GM19438 (cell line): Measurements from ENCODE around the gene ACP5.
"Not testable (repeated sequence)": the region's sequence is repeated elsewhere in the genome, so short reads cannot be mapped to it uniquely, and the experiment has no call there.

Experiments
- ATAC-seq: cut with Tn5 transposase; IDR thresholded peaks from one replicate; pipeline ENCODE4 v1.9.1; 2021; ENCODE audit warnings: low read depth; ENCODE audit not compliant: unreplicated experiment

Gene ACP5

DNA sequence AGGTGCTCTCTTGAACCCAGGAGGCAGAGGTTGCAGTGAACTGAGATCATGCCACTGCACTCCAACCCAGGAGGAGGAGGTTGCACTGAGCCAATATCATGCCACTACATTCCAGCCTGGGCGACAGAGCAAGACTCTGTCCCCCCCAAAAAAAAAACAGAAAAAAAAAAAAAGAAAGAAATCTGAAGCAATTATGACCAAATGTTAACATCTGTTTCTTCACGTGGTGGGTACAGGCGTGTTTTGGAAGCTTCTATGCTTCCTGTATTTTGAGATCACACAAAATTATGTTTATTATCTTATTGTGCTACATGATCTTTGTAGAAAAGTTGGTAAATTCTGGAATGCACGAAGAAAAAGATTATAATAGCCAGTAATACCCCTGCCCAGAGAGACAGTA, 2.7 kb upstream of the ACP5 start:
- no peak for ATAC-seq

DNA sequence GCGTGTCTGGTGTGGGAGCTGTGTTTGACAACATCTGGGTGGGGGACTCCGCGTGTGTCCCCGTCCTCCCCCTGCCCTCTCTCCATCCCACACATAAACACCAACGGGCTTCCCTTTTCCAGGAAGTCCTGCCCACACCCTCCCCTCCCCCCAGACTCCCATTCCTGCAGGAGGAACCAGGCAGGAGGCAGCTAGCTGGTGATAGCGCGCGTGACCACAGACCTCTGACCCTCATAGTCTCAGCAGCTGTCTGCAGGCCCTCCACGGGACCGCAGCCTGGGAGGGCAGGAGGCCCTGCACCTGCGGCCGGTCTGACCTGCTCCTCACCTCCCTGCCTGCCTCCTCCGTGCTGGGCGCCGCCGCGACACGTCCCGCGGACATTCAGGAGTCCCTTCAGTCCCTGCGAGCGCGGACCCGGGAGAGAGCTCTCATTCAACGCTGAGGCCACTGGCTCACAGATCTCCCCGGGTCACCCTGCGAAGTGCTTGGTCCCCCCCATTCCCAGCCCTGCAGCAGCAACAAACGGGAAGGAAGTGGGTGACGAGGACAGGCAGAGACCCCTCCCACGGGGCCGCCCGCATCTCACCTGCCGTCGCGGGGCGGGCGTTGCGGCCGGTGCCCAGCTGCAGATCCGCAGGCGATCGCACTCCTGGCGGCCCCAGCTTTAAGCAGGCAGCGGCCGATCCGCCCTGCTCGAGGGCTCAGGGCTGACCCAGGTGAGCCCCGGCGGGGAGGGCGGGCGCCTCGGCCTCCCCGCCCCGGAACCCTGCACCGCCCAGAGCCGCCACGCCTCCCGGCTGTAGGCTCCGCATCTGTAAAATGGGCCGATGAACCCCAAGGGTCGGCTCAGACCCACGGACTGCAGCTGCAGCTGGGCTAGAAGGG, 1.1 kb upstream of the ACP5 start:
- ATAC-seq, result no peak

DNA sequence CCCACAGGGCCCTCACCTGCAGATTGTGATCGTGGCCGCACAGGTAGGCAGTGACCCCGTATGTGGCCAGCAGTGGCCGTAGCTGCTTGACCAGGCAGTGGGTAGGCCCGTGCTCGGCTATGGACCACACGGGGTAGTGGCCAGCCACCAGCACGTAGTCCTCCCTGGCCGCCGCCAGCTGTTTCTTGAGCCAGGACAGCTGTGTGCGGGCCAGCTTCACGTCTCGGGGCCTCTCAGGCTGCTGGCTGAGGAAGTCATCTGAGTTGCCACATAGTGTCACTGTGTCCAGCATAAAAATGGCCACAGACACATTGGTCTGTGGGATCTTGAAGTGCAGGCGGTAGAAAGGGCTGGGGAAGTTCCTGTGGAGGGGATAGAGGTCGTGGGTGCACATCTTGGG, 1.2 kb downstream of the ACP5 start:
- ATAC-seq, result no peak

DNA sequence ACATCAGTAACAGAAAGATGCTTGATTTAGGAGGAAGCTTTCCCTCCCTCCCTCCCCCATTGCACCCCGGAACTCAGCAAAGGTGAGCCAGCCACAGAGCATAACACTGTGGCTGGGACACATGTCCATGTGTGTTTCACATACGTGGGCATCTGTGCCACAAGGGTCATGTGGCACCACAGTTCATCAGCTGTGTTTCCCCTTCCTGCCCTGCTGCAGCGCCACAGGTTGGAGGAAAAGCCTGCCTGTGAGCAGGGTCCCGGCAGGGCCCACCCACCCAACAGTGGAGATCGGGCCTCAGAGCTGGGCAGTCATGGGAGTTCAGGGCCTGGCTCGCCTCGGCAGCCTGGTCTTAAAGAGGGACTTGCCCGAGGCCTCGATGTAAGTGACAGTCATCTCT, 2.8 kb downstream of the ACP5 start:
- no peak for ATAC-seq

DNA sequence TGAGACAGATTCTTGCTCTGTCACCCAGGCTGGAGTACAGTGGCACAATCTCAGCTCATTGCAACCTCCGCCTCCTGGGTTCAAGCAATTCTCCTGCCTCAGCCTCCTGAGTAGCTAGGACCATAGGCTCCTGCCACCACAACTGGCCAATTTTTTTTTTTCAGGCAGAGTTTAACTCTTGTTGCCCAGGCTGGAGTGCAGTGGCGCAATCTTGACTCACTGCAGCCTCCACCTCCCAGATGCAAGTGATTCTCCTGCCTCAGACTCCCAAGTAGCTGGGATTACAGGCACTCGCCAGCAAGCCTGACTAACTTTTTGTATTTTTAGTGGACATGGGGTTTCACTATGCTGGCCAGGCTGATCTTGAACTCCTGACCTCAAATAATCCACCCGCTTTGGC, 3.7 kb downstream of the ACP5 start:
- not testable (repeated sequence) for ATAC-seq

DNA sequence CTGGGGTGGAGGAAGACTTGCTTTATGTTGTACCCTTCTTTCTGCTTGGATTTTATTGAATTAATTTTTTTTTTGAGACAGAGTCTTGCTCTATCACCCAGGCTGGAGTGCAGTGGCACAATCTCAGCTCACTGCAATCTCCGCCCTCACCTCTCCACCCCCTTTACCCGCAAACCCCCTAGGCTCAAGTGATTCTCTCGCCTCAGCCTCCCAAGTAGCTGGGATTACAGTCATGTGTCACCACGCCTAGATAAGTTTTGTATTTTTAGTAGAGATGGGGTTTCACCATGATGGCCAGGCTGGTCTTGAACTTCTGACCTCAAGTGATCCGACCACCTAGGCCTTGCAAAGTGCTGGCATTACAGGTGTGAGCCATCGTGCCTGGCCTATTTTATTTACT, 4.1 kb downstream of the ACP5 start:
- ATAC-seq, result not testable (repeated sequence)

DNA sequence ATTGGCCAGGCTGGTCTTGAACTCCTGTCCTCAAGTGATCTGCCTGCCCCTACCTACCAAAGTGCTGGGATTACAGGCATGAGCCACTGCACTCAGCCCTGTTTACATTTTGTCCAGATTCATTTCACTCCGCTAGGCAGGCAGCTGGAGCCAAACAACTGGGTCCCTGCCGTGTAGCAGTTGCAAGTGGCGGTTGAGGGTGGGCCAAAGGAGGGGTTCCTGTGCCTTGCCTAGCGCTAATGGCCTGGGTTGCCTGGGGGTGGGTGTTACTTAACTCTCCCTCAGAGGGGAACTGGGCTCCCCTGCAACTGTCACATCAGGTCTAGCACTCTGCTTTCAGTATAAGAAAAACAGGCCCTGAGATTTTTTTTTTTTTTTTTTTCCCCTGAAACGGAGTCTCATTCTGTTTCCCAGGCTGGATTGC, 7.4 kb downstream of the ACP5 start:
- ATAC-seq, result no peak

DNA sequence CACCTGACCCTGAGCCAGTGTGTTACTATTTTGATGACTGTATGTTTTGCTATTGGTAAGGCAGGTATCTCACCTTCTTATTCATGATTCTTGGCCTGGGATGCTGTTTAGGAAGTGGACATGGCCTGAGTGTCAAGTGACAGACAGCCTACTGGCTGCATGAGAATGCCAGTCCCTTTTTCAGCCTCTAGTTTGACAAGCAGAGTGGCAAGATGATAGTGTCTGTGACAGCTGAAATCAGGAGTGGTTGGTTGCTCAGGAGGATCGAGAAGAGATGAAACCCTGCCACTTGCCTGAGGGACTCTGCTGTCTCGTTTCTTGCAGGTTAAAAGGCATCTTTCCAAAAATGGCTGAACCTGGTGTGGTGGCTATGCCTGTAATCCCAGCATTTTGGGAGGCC, 11.3 kb downstream of the ACP5 start:
- ATAC-seq, result no peak

DNA sequence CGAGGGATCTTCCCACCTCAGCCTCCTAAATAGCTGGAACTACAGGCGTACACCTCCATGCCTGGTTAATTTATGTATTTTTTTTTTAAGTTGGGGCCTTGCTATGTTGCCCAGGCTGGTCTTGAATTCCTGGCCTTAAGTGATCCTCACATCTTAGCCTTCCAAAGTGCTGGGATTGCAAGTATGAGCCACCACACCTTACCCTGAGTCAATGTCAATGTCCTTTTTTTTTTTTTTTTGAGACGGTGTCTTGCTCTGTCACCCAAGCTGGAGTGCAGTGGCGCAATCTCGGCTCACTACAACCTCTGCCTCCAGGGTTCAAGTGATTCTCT, 11.8 kb downstream of the ACP5 start:
- not testable (repeated sequence) for ATAC-seq

DNA sequence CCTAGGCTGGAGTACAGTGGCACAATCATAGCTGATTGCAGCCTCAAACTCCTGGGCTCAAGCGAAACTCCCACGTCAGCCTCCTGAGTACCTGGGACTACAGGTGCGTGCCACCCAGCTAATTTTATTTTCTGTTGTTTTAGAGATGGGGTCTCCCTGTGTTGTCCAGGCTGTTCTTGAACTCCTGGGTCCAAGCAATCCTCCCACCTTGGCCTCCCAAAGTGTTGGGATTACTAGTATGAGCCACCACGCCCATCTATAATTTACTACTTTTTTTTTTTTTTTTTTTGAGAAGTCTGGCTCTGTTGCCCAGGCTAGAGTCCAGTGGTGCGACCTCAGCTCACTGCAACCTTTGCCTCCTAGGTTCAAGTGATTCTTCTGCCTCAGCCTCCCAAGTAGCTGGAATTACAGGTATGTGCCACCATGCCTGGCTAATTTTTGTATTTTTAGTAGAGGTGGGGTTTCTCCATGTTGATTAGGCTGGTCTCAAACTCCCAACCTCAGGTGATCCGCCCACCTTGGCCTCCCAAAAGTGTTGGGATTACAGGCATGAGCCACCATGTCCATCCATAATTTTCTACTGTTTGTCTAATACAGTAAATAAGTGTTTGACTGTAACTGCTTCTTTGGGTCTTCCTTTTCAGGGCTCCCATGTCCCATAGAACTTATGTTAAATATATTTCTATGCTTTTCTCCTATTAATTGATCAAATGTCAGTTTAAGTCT, 13.2 kb downstream of the ACP5 start:
- not testable (repeated sequence) for ATAC-seq

DNA sequence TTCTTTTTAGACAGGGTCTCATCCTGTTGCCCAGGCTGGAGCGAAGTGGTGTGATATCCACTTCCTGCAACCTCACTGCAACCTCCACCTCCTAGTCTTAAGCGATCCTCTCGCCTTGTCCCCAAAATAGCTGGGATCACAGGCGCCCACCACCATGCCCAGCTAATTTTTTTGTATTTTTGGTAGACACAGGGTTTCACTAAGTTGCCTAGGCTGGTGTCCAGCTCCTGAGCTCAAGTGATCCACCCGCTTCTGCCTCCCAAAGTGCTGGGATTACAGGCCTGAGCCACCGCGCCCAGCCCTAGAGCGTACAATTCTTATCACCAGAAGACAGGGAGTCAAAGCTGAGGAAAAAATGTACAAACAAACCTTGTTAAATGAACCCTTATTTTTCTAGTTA, 13.9 kb downstream of the ACP5 start:
- no peak for ATAC-seq

DNA sequence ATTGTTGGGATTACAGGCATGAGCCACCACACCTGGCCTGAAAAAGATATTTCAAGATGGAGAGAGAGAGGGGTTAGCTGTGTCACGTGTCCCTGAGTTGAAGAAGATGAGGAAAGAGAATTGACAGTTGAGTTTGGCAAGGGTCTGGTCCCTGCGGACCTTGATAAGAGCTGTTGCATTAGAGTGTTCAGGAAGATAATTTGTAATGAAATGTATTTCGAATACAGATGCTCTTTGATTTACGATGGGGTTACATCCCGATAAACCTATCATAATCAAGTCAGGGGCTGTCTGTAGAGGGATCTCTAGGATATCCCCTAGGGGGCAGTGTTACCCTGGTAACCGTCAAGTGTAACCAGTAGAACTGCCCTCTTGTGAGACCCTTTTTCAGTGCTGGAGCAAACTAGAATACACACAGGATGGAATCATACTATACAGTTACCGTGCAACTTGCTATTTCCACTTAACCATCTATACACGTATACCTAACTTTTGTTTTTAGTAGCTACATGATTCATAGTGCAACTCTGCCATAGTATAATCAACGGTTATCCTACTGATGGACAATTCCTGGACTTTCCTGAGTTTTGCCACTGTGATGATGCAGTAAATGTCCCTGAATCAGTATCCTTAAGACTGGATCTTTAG, 16.9 kb downstream of the ACP5 start:
- no peak for ATAC-seq

DNA sequence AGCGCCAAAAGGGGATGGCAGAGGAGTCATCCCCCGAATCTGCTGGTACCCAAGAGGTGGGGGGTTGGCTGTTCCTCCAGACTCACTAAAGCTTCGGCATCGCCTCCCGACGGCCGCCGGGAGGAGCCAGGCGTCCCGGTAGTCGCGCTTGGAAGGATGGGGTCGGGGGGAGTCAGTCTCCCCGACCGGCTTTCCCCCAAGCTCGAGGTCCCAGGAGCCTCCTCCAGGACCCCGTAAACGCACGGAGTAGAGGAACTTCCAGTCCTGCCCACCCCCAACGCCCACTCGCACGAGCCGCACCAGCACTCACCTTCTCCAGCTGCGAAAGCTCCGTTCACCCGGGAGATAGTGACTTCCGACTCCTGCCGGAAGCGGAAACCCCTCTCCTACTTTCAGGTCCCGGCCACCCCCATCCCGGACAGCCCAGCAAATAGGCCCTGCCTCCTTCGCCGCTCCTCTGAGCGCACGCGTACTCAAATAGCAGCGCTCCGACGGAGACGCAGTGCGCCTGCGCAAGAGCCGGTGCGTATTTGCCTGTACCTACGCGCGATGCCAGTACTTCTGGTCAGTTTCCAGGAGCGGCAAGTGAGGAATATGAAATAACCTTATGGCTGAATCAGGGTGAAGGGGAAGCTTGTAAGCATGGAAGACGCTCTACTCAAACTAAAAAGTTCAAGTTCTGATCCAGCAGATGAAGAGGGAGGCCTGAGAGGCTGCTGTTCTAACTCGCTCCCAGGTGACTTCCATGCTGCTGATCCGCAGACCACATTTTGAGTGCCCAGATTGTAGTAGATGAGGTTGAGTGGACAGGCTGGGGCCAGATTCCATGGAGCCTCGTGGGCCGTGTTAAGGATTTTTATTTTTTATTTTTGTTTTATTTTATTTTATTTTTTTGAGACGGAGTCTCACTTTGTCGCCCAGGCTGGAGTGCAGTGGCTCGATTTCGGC, 18.3 kb downstream of the ACP5 start, which contains the start of gene ELOF1:
Gene ELOF1, minus strand, starts transcription at position 350 of the 948 bp plus-strand sequence. CDS start 4,883 bp downstream, outside the sequence.
- ATAC-seq, result peak; percentile 79

DNA sequence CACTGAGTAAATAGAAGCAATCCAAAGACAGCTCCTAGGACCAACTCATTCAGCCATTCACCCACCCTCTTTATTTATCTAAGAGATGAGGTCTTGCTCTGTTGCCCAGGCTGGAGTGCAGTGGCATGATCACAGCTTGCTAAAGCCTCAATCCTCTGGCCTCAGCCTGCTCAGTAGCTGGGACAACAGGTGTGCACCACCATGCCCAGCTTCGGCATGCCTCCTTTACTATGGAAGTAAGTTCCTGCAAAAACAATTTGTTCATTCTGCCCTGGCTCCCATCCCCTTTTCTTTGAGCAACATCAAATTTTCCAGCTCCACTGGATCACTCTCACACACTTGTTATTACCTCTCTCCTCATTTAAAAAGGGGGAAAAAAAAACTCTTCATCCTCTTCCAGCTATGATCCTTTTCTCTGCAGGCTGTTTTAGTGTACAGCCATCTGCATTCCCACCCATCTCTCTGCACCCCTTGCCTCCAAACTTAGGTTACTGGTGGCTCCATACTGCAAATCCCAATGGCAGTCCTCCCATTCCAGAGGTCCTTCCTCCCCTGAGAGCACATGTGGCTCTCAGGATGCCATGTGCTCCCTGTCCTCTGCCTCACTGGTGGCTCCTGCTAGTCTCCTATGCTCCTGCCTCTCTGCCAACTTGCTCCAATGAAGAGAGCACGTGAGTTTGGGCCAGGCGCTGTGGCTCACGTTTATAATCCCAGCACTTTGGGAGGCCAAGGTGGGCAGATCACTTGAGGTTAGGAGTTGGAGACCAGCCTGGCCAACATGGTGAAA, 20.6 kb downstream of the ACP5 start:
- ATAC-seq, result no peak

DNA sequence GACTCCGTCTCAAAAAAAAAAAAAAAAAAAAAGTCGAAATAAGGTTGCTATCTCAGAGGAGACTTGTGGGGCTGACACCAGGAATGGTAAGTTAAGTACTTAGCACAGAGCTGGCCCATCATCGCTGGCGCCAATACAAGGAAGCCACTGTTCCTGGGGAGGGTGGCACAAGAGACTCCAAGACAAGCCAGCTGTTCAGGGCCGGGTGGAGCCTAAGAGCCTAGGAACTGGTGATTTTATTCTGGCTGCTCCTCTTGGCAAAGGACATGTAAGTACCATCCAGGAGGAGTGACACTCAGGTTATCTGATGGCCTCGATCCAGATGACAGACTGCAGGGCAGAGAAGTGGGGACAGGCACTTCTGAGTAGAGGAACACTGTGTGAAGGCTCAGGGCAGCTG, 22.2 kb downstream of the ACP5 start:
- no peak for ATAC-seq

DNA sequence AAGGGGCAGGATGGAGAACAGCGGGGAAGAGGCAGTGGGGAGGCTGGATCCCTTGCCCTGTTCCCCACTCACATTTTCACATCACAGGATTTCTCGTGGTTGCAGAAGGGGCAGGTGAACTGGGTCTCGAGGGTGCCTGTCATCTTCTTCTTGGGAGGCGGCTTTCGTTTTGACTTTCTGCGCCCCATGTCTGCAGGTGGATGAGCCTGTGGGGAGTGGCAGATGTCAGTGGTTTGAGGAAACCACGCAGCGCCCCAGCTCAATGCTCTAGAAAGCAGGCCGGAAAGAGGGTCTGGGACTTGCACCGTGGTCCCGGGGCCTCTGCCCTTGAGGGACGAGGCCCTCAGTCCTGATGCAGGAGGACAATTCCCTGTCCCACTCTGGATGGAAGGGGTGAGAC, 23.3 kb downstream of the ACP5 start:
- no peak for ATAC-seq

DNA sequence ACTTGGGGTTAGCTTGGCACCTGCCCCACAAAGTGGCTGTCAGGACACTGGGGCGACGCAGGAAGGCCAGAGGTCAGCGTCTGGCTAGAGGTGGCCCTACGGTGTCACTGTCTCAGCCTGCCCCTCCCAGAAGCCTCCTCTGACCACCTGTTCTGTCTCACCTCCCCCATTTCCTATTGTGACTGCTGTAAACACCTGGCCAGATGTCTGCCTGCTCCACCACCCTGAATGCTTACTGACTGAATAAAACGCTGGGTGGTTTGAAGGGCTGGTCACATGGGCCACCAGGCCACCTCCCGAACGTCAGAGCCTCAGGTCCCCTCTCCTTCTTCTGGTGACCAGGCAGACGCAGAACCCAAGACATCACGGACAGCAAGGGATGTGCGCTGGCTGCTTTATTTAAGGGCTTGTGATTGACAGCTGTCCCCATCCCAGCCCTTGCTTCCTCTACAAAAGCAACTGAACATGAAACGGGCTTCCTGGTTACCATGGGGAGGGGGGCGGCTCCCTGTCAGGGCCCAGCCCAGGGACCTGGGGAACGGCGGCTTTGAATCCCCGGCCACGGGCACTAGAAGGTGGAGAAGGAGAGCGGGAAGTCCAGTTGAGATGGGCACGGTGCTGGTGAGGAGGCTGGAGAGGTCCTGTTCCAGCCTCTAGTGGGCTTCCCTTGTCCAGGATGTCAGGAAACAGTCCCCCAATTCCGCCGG, 24.6 kb downstream of the ACP5 start:
- ATAC-seq, result no peak

DNA sequence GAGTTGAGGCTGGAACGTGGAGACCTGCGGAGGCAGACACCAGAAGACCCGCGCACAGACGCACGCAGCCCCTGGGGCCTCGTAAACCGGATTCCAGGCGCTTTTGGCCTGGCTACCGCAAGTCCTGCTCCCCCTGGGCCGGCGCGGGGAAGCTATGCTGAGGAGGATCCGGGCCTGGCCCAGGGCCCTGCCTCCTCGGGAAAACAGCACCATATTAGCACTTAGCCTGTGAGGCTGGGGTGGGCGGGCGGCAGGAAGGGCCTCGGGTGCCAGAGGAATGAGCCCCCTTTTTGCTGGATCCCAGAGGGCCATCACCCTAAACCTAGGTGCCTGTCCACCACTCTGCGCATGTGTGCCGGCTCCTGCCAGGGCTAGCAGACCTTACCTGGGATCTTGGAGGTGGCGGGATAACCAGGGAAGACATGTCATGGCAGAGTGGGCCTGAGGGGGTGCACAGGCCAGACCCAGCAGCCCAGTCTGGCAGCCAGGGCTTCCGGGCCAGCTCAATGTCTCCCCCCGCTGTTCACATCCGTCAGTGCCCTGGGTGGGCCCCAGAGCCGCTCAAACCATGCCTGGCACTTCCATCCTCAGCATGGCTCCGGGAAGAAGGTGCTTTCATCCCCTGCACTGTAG, 25.7 kb downstream of the ACP5 start:
- no peak for ATAC-seq
